ENCODE measurements around the gene RASGRP4. TPM values are rescaled to one million over a fixed set of nuclear protein-coding genes. Genes with fewer than 3 reads are reported as not detected.

Gene RASGRP4
- total RNA-seq, 1 experiment from 2014 or later = not detected

DNA sequence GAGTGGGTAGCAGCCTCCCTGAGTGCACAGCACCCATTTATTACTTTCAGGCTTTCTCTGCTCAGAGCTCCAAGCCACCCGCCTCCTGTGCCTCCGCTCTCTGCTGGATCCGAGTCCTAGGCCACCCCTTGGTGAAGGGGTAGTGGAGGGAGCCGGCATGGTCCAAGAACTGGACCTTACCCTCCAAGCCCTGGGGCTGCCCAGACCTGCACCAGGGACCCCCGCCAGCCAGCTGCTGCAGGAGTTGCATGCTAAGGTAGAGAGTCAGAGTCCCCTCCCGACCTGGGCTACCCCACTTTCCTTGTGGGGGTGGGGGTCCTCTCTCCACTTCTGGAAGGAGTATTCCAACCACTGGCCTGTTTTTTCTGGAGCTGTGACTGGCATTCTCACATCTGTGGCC is 21.2 kb downstream of the RASGRP4 start (continued):
- TF ChIP-seq CBX3 (IDR thresholded peaks at IDR 0.05; ENCODE audit: low read depth) (no peak), MAX (IDR thresholded peaks at IDR 0.05) (no peak), EZH2 (IDR thresholded peaks at IDR 0.05) (no peak)

GRCh38 chr19:38402967-38403674 is 22.9 kb downstream of the RASGRP4 start, which contains the start of gene FAM98C:
Gene FAM98C (plus strand): TSS chr19:38403093. CDS start chr19:38403154, 61 bp downstream.
- Histone ChIP-seq H3K9me2 (ENCODE audit: insufficient read depth) (no peaks in the 10 kb centered on the region), H3K36me3 (ENCODE audit: control insufficient read depth in 1 of 2, insufficient read depth in 2 of 2, low read length in 2 of 2) (peaks cover 9% of the 10 kb centered on the region in 2 experiments; a peak in 2 of 4 replicates), H3K79me2 (ENCODE audit: insufficient read depth, low read length) (peaks cover 9% of the 10 kb centered on the region; the same call in 1 of the 2 replicates), H4K20me1 (ENCODE audit: insufficient read depth) (no peaks in the 10 kb centered on the region), H3K9me3 (ENCODE audit: control insufficient read depth in 1 of 2, insufficient read depth in 1 of 2, low read depth in 1 of 2, low read length in 2 of 2) (no peaks in the 10 kb centered on the region), H3K4me1 (ENCODE audit: control insufficient read depth in 1 of 2, insufficient read depth in 2 of 2, low read length in 2 of 2) (peaks cover 8 to 17% of the 10 kb centered on the region in 2 experiments; a peak in 3 of 4 replicates), H3K9ac (ENCODE audit: low read length) (peak within 1 kb of the TSS; percentile 80), H3K27me3 (ENCODE audit: insufficient read depth, low read length) (no peaks in the 10 kb centered on the region), H3K4me3 (replicated peaks in 1 of 2; ENCODE audit: low read depth in 1 of 2, low read length in 2 of 2) (peak within 1 kb of the TSS; percentile 82 to 91), H2AFZ (ENCODE audit: low read depth, low read length, poor library complexity, severe bottlenecking) (no peak within 1 kb of the TSS), H3K4me2 (ENCODE audit: low read length) (peak within 1 kb of the TSS; percentile 93), H3K27ac (ENCODE audit: low read depth, low read length) (peak within 1 kb of the TSS; percentile 95)
- DNase-seq (ENCODE audit: low read depth, low spot score) = peak; percentile 92
- no TSS peak for BruUV-seq (replicated peaks)
- CTCF ChIA-PET = interaction anchor here (0.6 to 3.3 kb wide), 53 partner anchors 9 to 648 kb away, joined by 3 to 49 read pairs (median 5); partner anchors contain the start of genes ACTN4, EIF3K, GGN and MRPS12
- RAD21 ChIA-PET (ENCODE audit: low non-redundant PET in 1 of 2, low total read pairs in 2 of 2, uncharacterized antibody in 2 of 2, unreplicated experiment in 2 of 2) = interaction anchor here (0.5 to 1.4 kb wide), 11 partner anchors 15 to 718 kb away, joined by 3 to 11 read pairs (median 4); partner anchors contain the start of genes GGN (in 2 of the 2) and SPRED3 (in 1 of the 2)
- ATAC-seq = peak; percentile 98
- POLR2A ChIA-PET = interaction anchor here (0.6 to 3.0 kb wide), 15 partner anchors 9 to 527 kb away, joined by 3 to 22 read pairs (median 3); partner anchors contain the start of genes CATSPERG, EIF3K, GGN and MRPS12
- intact Hi-C loops (cut with micrococcal nuclease) = loop anchor here (1.0 to 10.0 kb wide), 4 partner anchors 112 to 527 kb away; partner anchors contain the start of genes MRPS12 and SARS2
- TF ChIP-seq SIN3A (IDR thresholded peaks at IDR 0.05; ENCODE audit: low read depth) (peak; percentile 45; the same call in 1 of the 2 replicates), CEBPB (IDR thresholded peaks at IDR 0.05; ENCODE audit: low read depth) (no peak), POLR2AphosphoS5 (IDR thresholded peaks at IDR 0.05; ENCODE audit: low read depth, low read length) (peak; percentile 47; the same call in 1 of the 2 replicates), YY1 (IDR thresholded peaks at IDR 0.05; ENCODE audit: extremely low read depth, insufficient replicate concordance, low read depth, low read length) (peak; percentile 23), EZH2phosphoT487 (IDR thresholded peaks at IDR 0.05; ENCODE audit: borderline replicate concordance) (no peak), ZFX (IDR thresholded peaks at IDR 0.05) (peak; percentile 86; the same call in 1 of the 2 replicates), TCF7L2 (IDR thresholded peaks at IDR 0.05; ENCODE audit: borderline replicate concordance, extremely low read depth, insufficient read depth, insufficient read length) (no peak), EZH2 (IDR thresholded peaks at IDR 0.05) (no peak), SRF (IDR thresholded peaks at IDR 0.05; ENCODE audit: low read depth) (no peak), MAX (IDR thresholded peaks at IDR 0.05) (peak; percentile 92), ELF1 (IDR thresholded peaks at IDR 0.05; ENCODE audit: borderline replicate concordance, low read depth) (no peak; the same call in 1 of the 2 replicates), ZNF274 (IDR thresholded peaks at IDR 0.05; ENCODE audit: low read depth, low read length) (no peak), EGR1 (IDR thresholded peaks at IDR 0.05; ENCODE audit: low read depth) (peak; percentile 97), RAD21 (IDR thresholded peaks at IDR 0.05; ENCODE audit: low read depth) (peak; percentile 94), CTCF (IDR thresholded peaks at IDR 0.05 in 2 of 3, conservative IDR thresholded peaks at IDR 0.05 in 1 of 3; ENCODE audit: borderline replicate concordance in 1 of 3, insufficient read depth in 1 of 3, low read depth in 2 of 3, low read length in 2 of 3) (peak; percentile 85 to 90 (median 89)), POLR2A (IDR thresholded peaks at IDR 0.05; ENCODE audit: borderline replicate concordance, extremely low read depth, insufficient read depth, insufficient read length) (no peak)
- TF ChIP-seq, protein P1, sequence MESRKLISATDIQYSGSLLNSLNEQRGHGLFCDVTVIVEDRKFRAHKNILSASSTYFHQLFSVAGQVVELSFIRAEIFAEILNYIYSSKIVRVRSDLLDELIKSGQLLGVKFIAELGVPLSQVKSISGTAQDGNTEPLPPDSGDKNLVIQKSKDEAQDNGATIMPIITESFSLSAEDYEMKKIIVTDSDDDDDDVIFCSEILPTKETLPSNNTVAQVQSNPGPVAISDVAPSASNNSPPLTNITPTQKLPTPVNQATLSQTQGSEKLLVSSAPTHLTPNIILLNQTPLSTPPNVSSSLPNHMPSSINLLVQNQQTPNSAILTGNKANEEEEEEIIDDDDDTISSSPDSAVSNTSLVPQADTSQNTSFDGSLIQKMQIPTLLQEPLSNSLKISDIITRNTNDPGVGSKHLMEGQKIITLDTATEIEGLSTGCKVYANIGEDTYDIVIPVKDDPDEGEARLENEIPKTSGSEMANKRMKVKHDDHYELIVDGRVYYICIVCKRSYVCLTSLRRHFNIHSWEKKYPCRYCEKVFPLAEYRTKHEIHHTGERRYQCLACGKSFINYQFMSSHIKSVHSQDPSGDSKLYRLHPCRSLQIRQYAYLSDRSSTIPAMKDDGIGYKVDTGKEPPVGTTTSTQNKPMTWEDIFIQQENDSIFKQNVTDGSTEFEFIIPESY (IDR thresholded peaks at IDR 0.05; ENCODE audit: extremely low read depth, insufficient replicate concordance, low read length) = no peak
- TF ChIP-seq, protein P2, sequence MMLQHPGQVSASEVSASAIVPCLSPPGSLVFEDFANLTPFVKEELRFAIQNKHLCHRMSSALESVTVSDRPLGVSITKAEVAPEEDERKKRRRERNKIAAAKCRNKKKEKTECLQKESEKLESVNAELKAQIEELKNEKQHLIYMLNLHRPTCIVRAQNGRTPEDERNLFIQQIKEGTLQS (IDR thresholded peaks at IDR 0.05) = no peak

Data from HCT116 (cell line).